Cardiac muscle cell (in vitro differentiated cells and primary cell): ENCODE results near the gene TRIP12. TPM values are rescaled to one million over a fixed set of nuclear protein-coding genes. Genes with fewer than 3 reads are reported as not detected.

Experiments
- DNase-seq, 2 donors: peaks; one replicate each; pipeline versions ENCODE4 v3.0.0 to v3.0.0-alpha.2; 2010 to 2017; ENCODE audit warnings: low read depth in 1 of 2, low spot score in 1 of 2
- H3K27ac ChIP-seq: fragments of 200-600 bp; sonication (generic); 2 replicates; pipeline ENCODE4 v1.5.1; 2016
- H3K27me3 ChIP-seq: fragments of 200-600 bp; sonication (generic); 2 replicates; pipeline ENCODE4 v1.6.0; 2016; ENCODE audit warnings: control low read depth
- H3K36me3 ChIP-seq: fragments of 200-600 bp; sonication (generic); 2 replicates; pipeline ENCODE4 v1.5.1; 2016; ENCODE audit warnings: control low read depth
- H3K4me1 ChIP-seq: fragments of 200-600 bp; sonication (generic); 2 replicates; pipeline ENCODE4 v1.8.1; 2017; ENCODE audit warnings: low read depth, mild to moderate bottlenecking, mixed run types
- H3K4me3 ChIP-seq: fragments of 200-600 bp; sonication (generic); 2 replicates; pipeline ENCODE4 v1.5.1; 2016; ENCODE audit warnings: mild to moderate bottlenecking
- H3K9me3 ChIP-seq: fragments of 200-600 bp; sonication (generic); 2 replicates; pipeline ENCODE4 v1.5.1; 2017; ENCODE audit warnings: low read depth, mild to moderate bottlenecking, control low read depth
- polyA plus RNA-seq: library from polyadenylated mRNA; unstranded; fragments of >200 nt; fragmentation: Nextera tagmentation; extraction: Ambion mirVana; gene quantifications from 2 replicates; pipeline ENCODE4 v1.2.1, GENCODE V29; 2016
- total RNA-seq: library from RNA; depleted of rRNA; stranded (reverse); fragments of >200 nt; gene quantifications from 2 replicates; pipeline ENCODE4 v1.2.3, GENCODE V29; 2016
- TF ChIP-seq, protein P1 (sequence below): IDR thresholded peaks from 2 replicates; pipeline ENCODE4 v1.5.1; 2012; ENCODE audit warnings: low read depth, mild to moderate bottlenecking, low read length

The TRIP12 gene
- total and polyA plus RNA-seq, 2 experiments from 2014 or later, result 57.5 to 190 TPM

DNA sequence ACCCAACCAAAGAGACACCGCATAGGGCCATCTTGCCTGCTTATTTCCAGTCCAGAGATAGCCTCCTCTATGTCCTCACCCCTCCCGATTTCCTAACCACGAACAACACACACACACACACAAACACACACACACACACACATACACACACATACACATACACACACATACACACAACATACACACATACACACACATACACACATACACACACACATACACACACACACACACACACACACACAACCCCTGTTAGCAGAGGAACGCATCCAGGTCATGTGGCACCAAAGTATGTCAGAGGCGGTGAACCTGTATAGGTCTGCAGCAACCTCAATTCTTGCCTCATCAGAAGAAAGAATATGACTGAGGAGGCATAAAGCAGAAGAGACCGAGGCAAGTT is 188.9 kb downstream of the TRIP12 start:
- DNase-seq, result no peak
- Histone ChIP-seq H3K4me1 (no peaks in the 10 kb centered on the region), H3K4me3 (no peak overlapping the region), H3K27ac (no peak overlapping the region), H3K36me3 (no peaks in the 10 kb centered on the region), H3K9me3 (no peaks in the 10 kb centered on the region), H3K27me3 (no peaks in the 10 kb centered on the region)
- TF ChIP-seq, protein P1, sequence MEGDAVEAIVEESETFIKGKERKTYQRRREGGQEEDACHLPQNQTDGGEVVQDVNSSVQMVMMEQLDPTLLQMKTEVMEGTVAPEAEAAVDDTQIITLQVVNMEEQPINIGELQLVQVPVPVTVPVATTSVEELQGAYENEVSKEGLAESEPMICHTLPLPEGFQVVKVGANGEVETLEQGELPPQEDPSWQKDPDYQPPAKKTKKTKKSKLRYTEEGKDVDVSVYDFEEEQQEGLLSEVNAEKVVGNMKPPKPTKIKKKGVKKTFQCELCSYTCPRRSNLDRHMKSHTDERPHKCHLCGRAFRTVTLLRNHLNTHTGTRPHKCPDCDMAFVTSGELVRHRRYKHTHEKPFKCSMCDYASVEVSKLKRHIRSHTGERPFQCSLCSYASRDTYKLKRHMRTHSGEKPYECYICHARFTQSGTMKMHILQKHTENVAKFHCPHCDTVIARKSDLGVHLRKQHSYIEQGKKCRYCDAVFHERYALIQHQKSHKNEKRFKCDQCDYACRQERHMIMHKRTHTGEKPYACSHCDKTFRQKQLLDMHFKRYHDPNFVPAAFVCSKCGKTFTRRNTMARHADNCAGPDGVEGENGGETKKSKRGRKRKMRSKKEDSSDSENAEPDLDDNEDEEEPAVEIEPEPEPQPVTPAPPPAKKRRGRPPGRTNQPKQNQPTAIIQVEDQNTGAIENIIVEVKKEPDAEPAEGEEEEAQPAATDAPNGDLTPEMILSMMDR, result no peak

DNA sequence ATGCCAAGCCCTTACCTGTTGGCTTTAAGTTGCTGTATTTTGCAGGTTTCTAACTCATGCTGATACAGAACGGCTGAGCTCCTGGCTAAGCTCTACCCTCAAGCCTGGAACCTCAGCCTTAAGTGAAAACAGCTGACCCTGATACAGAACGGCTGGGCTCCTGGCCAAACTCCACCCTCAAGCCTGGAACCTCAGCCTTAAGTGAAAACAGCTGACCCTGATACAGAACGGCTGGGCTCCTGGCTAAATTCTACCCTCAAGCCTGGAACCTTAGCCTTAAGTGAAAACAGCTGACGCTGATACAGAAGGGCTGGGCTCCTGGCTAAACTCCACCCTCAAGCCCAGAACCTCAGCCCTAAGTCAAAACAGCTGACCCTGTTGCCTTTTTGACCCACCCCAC is 189.9 kb downstream of the TRIP12 start:
- Histone ChIP-seq H3K4me3 (no peak overlapping the region), H3K4me1 (no peaks in the 10 kb centered on the region), H3K27ac (no peak overlapping the region), H3K9me3 (no peaks in the 10 kb centered on the region), H3K36me3 (no peaks in the 10 kb centered on the region), H3K27me3 (no peaks in the 10 kb centered on the region)
- TF ChIP-seq, protein P1, result no peak
- DNase-seq, result peak in 1 of 2 donors; percentile 80

DNA sequence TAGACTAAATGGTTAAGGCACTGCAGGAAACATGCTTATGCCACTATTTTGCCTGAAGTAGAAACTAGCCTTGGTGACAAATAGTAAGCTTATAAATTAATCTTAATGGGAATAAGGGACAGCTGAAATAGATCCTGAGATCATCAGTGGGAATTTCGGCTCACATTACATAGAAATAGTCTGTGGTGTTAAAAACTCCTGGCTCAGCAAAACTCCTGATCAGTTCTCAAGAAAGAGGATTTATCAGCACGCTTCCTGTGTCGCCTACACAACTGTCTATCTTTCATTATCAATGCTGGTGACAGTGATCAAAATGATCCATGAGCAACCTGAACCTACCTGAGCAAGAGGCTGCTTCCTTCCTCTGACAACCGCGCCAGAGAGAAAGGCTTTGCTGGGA is 190.4 kb downstream of the TRIP12 start:
- TF ChIP-seq, protein P1, result no peak
- no peak for DNase-seq
- Histone ChIP-seq H3K4me1 (no peaks in the 10 kb centered on the region), H3K36me3 (no peaks in the 10 kb centered on the region), H3K4me3 (no peak overlapping the region), H3K27me3 (no peaks in the 10 kb centered on the region), H3K27ac (no peak overlapping the region), H3K9me3 (no peaks in the 10 kb centered on the region)

DNA sequence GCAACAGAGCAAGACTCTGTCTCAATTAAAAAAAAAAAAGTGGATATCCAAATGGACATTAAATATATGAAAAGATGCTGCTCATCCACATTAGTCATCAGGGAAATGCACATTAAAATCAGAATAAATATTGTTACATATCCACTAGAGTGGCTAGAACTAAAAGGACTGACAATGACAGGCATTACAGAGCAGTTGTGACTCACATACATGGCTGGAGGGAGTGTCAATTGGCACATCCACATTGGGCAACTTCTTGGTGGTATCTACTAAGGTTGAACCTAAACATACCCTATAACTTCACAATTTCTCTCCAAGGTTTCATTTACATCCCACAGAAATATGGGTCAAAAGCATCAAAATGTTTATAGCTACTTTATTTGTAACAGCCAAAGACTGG is 193.4 kb downstream of the TRIP12 start:
- Histone ChIP-seq H3K4me1 (no peaks in the 10 kb centered on the region), H3K36me3 (no peaks in the 10 kb centered on the region), H3K4me3 (no peak overlapping the region), H3K9me3 (no peaks in the 10 kb centered on the region), H3K27me3 (peaks cover 12% of the 10 kb centered on the region), H3K27ac (no peak overlapping the region)
- DNase-seq, result no peak
- TF ChIP-seq, protein P1, result no peak

DNA sequence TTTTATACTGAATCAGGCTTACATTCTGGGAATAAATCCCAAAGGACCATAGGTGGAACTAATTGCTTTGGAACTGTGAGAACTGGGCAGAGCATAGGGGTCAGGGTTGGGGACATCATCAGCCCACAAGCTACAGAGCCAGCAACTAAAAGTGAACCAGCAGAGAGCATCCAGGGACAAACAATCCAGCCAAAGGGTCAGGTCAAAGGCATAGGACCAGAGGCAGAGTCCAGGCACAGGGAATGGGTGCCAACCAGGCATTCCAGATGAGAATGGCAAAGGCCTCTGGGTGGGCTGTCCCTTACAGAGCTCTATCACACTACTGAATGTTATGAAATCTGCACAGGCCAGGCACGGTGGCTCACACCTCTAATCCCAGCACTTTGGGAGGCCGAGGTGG is 195.2 kb downstream of the TRIP12 start:
- H3K9me3 ChIP-seq, result no peaks in the 10 kb centered on the region
- H3K4me3 ChIP-seq, result no peak overlapping the region
- H3K27ac ChIP-seq, result no peak overlapping the region
- H3K36me3 ChIP-seq, result no peaks in the 10 kb centered on the region
- peaks cover 13% of the 10 kb centered on the region for H3K27me3 ChIP-seq
- DNase-seq, result no peak
- TF ChIP-seq, protein P1, result no peak
- H3K4me1 ChIP-seq, result no peaks in the 10 kb centered on the region
